Measurements from ENCODE around the gene SNX8.

SNX8 gene

GRCh38 chr7:2202901-2203765, 111.1 kb downstream of the SNX8 start:
- no peak for DNase-seq (ENCODE audit: low read depth)

- DNase-seq (ENCODE audit: low read depth) = no peak
Observed at GRCh38 chr7:2202361-2202761, 111.9 kb downstream of the SNX8 start.
